Hypothalamus (tissue), 51 donors: ENCODE measurements around the gene ABLIM3.
A peak's percentile ranks its signal among the peaks of the same experiment; 100 is the strongest.

Source experiments
- DNase-seq, 51 donors: peaks; one replicate each; lab custom pipeline; 2025; lab: John Stamatoyannopoulos, UW

ABLIM3 gene

GRCh38 chr5:149154650-149155049 is 13.4 kb downstream of the ABLIM3 start:
- no peak for DNase-seq

GRCh38 chr5:149156435-149157083 is 15.3 kb downstream of the ABLIM3 start:
- no peak for DNase-seq

GRCh38 chr5:149157330-149157729 is 16.0 kb downstream of the ABLIM3 start:
- no peak for DNase-seq

DNA sequence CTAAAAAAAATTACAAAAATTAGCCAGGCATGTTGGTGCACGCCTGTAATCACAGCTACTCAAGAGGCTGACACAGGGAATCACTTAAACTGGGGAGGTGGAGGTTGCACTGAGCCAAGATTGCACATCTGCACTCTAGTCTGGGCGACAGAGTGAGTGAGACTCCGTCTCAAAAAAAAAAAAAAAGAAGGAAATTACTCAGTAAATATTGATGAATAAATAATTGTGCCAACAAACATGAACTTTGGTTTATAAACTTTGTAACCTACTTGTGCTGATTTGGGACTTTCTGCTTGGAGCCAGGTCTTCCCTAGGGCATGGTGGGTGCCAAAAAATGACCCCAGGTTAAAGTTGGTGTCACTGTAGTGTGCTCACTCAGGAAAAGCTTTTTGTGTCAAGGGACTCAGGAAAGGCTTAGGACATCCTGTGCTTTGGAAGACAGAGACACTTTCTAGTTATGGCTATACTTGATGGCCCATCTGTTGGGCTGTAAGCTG is 19.0 kb downstream of the ABLIM3 start:
- no peak for DNase-seq

DNA sequence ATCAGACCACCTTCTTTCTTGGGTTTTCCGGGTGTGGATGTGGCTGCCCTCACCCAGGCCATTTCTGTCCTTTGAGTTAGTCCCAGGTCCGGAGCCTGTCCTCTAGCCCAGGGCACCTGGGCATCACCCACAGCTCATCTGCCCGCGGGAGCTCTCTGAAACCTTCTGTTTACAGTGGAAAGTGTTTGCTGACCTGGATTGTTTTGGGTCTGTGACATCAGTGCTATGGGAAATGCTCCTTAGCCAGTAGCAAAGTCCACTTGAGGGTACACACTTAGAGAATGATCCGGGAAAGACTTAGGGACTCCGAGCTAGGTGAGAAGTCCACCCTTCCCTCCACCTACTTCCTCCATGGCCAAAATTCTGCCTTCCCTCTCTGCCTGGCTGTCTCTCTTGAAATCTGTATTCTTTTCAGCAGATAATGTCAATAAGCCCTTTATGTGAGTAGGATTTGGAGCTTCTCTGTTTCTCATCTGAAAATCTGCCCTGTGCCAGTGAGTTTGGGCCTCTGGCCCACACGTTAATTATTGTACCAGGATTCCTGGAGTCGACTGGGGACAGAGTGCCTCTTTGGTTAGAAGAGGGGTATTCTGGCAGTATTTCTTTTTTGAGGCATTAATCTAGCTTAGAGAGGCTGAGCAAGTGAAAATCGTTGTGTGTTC is 19.9 kb downstream of the ABLIM3 start:
- DNase-seq: peak in 9 of 51 donors; percentile 2 to 47 (median 19)

GRCh38 chr5:149161850-149162249 is 20.6 kb downstream of the ABLIM3 start:
- no peak for DNase-seq

GRCh38 chr5:149162401-149163084 is 21.2 kb downstream of the ABLIM3 start:
- DNase-seq: no peak

- no peak for DNase-seq
Observed at GRCh38 chr5:149164731-149165130, 23.4 kb downstream of the ABLIM3 start.

- DNase-seq: no peak
Observed at GRCh38 chr5:149166128-149166527, 24.8 kb downstream of the ABLIM3 start.

- DNase-seq: no peak
Observed at GRCh38 chr5:149166591-149167100, 25.4 kb downstream of the ABLIM3 start.

GRCh38 chr5:149168276-149168906 is 27.1 kb downstream of the ABLIM3 start:
- DNase-seq: no peak

GRCh38 chr5:149170299-149170698 is 29.0 kb downstream of the ABLIM3 start:
- DNase-seq: no peak

DNA sequence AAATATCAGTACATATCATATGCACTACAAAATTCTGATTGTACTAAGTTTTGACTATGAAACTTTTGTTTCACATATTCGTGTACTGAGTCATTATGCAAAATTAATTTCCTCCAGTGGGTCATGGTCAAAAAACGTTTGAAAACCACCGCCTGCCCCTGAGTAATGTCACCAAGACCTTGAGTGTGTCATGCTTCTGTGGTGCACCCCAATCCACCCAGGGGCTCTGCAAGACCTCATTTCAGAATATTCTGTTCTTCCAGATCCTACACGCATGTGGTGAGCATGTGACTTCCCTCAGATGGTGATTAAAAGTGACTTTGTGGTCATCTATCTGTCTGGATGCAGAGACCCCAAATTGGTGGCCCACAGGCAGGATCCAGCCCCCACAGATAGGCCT is 31.0 kb downstream of the ABLIM3 start:
- DNase-seq: no peak

- no peak for DNase-seq
Observed at GRCh38 chr5:149172709-149173505, 31.6 kb downstream of the ABLIM3 start.

GRCh38 chr5:149174847-149175234 is 33.5 kb downstream of the ABLIM3 start:
- no peak for DNase-seq

DNA sequence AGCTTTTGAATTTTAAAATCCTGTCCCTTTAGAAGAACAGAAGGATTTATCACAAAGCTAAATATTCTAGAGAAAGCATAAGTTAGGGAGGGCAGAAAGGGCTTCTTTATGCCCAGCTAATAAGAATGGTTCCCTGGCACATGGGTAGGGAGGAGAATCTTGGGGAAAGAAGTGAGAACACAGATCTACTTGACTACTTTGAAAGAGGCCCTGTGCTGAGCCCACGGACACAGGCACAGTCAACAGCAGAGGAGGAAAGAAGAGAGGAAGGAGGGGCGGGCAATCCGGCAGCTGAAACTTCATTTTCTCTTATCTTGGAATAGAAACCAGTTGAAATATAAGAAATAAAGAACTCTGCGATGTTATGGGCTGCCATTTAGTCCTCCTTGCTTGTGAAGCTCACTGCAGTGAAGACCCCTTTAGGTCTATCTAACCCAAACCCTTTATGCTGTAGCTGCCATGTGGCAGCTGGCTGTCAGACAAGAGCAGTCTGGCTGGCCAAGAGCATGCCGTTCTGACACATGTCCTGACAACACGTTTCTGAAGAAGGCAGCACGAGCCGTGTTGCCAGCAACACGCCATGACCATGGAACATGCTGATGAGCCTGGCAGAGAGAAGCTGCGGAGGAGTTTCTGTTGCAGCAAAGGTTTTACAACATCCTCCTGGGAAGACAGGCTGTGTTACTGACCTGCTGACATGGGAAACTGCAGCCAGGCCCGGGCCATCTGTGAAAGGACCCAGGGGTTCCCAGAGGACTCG is 34.2 kb downstream of the ABLIM3 start:
- DNase-seq: peak in 3 of 51 donors; percentile 6 to 23 (median 8)

GRCh38 chr5:149177339-149177843 is 36.1 kb downstream of the ABLIM3 start:
- DNase-seq: no peak

DNA sequence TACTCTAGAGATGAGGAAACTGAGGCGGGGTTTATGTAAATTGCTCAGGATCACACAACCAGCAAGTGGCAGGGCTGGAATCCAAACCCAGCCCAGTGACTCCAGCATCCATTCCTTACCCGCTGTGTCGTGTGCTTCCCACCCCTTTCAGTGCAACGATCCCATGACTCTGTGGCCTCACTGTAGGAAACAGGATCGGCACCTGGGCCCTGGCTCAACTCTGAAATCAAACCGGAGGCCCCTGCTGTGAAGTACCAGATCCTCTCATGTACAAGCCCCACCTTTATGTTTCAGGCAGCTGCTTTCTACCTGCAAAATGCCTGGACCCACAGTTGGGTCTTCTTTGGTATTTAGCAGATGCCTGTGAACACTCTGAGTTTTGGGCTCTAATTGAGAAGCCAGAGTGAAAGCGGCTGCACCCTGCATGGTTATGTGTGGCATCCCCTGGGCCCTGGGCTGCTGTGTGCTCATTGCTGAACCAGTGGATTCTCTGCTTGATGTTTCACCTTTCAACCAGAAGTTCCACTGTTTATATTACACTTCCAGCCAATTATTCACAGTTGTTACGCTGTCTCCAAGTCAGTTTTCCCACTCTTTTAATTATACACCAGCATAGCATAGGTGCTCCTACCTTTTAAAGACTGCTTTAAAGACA is 36.7 kb downstream of the ABLIM3 start:
- DNase-seq: no peak

DNA sequence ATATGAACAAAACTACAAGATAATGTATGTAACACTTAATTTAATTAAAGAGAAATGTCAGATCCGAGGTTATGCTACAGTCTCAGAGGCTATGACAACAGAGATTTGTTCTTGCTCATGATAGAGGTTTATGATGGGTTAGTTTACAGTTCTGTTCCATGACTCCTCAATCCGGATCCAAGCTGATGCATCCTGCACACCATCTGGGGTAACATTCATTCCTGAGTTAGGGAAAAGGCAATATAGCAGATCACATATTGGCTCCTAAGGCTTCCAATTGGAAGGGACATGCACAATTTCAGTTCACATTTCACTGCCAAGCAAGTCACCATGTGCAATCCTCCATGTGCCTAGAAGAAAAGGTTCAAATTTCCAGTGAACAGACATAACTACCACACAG is 40.4 kb downstream of the ABLIM3 start:
- no peak for DNase-seq
